NOMO-1 (cell line): ENCODE data around the gene CBFA2T3.
"Not testable (repeated sequence)": the region's sequence is repeated elsewhere in the genome, so short reads cannot be mapped to it uniquely, and the experiment has no call there.

ENCODE experiments used
- DNase-seq, 2 experiments: peaks; one replicate each; lab custom pipeline; 2025; ENCODE audit not compliant: unreplicated experiment in 2 of 2; lab: John Stamatoyannopoulos, UW

Gene CBFA2T3

GRCh38 chr16:88897696-88898425 lies 79.1 kb downstream of the CBFA2T3 start:
- DNase-seq, result no peak

- DNase-seq, result no peak
Observed at GRCh38 chr16:88896238-88897070, 80.6 kb downstream of the CBFA2T3 start.

- no peak for DNase-seq
Observed at GRCh38 chr16:88895335-88895734, 81.7 kb downstream of the CBFA2T3 start.

GRCh38 chr16:88894681-88895300 lies 82.2 kb downstream of the CBFA2T3 start:
- DNase-seq, result no peak

GRCh38 chr16:88894266-88894665 lies 82.7 kb downstream of the CBFA2T3 start:
- DNase-seq, result not testable (repeated sequence)

- no peak for DNase-seq
Observed at GRCh38 chr16:88893127-88893968, 83.7 kb downstream of the CBFA2T3 start.

- no peak for DNase-seq
Observed at GRCh38 chr16:88892065-88892464, 84.9 kb downstream of the CBFA2T3 start.

GRCh38 chr16:88891083-88891482 lies 85.9 kb downstream of the CBFA2T3 start:
- DNase-seq, result no peak

- DNase-seq, result not testable (repeated sequence)
Observed at GRCh38 chr16:88889702-88890352, 87.2 kb downstream of the CBFA2T3 start.

- DNase-seq, result no peak
Observed at GRCh38 chr16:88888461-88889387, 88.3 kb downstream of the CBFA2T3 start.

- DNase-seq, result no peak
Observed at GRCh38 chr16:88888057-88888456, 89.0 kb downstream of the CBFA2T3 start.

- no peak for DNase-seq
Observed at GRCh38 chr16:88886845-88887521, 90.0 kb downstream of the CBFA2T3 start.

- DNase-seq, result no peak
Observed at GRCh38 chr16:88886420-88886844, 90.6 kb downstream of the CBFA2T3 start.

GRCh38 chr16:88885693-88886280 lies 91.2 kb downstream of the CBFA2T3 start:
- no peak for DNase-seq

- DNase-seq, result no peak
Observed at GRCh38 chr16:88884569-88885271, 92.3 kb downstream of the CBFA2T3 start.

- DNase-seq, result no peak
Observed at GRCh38 chr16:88883946-88884345, 93.1 kb downstream of the CBFA2T3 start.

GRCh38 chr16:88883117-88883895 lies 93.7 kb downstream of the CBFA2T3 start:
- no peak for DNase-seq
